ENCODE data around the gene RHOT2.
"Not testable (repeated sequence)": the region's sequence is repeated elsewhere in the genome, so short reads cannot be mapped to it uniquely, and the experiment has no call there.

Gene RHOT2

DNA sequence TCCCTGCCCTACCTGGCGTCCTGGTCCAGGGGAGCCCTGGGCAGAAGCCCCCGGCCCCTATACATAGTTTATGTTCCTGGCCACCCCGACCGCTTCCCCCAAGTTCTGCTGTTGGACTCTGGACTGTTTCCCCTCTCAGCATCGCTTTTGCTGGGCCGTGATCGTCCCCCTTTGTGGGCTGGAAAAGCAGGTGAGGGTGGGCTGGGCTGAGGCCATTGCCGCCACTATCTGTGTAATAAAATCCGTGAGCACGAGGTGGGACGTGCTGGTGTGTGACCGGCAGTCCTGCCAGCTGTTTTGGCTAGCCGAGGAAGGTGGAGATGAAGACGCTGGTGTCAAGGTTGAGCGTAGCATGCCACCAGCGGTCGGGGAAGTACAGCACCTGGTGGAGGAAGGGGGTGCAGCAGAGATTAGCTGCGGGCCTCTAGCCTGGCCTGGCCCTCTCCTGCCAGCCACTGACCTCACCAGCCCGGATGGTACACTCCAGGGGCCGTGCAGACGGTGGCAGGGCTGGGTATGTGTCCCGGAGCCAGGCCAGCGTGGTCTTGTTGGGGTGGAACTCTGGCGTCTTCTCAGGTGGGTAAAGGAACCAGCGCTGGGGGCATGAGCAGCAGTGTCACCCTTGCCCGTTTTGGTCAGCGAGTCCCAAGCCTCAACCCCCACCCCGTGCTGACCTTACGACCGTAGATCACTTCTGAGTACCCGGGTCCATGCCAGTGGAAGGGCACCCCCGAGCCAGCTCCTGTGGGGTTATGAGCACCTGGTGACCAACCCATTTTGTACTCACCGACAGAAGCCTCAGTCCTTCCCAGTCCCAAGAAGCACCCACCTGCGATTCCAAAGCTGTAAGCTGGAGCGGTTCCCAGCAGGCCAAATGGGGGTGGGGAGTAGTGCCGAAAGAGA is 14.8 kb downstream of the RHOT2 start:
- DNase-seq: no peak

DNA sequence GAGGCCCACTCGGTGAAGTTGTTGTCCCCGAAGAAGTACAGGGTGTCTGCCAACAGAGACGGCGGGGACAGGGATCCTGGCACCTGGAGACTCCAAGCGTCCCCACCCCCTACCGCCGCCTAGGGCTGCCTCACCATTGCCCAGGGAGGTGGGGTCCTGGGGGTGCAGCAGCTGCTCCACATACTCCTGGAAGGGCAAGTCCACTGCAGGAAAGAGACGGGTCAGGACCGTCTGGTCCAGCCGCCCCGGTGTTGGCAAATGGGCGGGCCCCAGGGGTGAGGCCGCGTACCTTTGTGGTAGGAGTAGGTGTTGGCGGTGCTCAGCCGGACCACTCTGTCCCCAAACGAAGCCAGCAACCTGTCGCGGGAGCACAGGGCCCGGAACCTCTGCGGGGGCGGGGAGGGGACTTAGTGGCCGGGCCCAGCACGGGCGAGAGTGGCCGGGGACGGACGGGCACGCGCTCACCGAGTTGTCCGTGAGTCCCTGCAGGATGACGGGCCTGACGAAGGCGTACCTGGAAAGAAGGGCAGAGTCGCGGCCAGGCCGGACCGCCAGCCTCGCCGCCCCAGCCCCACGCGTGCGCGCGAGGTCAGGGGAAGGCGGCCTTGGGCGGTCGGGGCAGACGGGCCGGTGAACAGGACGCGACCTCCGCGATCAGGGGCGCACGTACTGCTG is 15.6 kb downstream of the RHOT2 start:
- no peak for DNase-seq

DNA sequence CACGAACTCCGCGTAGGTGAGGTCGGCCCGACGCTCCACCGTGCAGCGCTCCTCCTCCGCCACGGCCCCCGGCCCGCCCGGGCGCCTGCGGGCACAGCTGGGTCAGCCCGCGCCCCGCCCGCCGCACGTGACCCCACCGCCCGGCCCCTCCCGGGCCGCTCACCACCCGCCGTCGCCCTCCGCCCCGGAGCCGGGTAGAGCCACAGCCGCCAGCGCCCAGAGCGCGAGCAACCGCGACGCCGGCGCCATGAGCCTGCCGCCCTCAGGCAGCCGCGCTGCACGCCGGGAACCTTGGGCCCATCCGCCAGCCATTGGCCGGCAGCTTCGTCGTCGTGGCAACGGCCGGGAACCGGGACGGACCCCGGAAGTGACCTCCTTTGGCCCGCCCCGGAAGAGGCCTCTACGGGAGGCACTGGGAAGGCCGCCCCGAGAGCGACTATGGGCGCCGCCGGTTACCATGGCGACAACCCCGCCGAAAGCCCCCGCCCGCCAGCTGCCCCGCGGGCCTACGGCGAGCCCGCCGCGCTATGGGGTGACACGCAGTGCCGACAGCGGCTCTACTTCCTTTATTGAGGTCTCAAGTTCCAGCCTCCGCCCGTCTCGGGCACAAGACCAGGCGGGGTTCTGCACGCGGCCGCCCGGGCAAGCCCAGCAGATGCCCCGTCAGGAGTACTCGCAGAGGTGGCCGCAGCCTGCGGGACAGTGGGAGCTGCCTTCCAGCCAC is 16.3 kb downstream of the RHOT2 start, which contains the start of gene JMJD8:
TSS of gene JMJD8 (minus strand) at position 264 of the 724 bp plus-strand sequence. CDS start at position 249, 15 bp downstream.
- DNase-seq: peak; percentile 96 to 97

- no peak for DNase-seq
Measured at GRCh38 chr16:684961-685696, 17.2 kb downstream of the RHOT2 start.

- peak; percentile 19 to 38 for DNase-seq
Measured at GRCh38 chr16:685967-686366, 18.0 kb downstream of the RHOT2 start.

- no peak for DNase-seq
Measured at GRCh38 chr16:686459-687260, 18.7 kb downstream of the RHOT2 start.

- no peak for DNase-seq
Measured at GRCh38 chr16:687499-687898, 19.6 kb downstream of the RHOT2 start.

DNA sequence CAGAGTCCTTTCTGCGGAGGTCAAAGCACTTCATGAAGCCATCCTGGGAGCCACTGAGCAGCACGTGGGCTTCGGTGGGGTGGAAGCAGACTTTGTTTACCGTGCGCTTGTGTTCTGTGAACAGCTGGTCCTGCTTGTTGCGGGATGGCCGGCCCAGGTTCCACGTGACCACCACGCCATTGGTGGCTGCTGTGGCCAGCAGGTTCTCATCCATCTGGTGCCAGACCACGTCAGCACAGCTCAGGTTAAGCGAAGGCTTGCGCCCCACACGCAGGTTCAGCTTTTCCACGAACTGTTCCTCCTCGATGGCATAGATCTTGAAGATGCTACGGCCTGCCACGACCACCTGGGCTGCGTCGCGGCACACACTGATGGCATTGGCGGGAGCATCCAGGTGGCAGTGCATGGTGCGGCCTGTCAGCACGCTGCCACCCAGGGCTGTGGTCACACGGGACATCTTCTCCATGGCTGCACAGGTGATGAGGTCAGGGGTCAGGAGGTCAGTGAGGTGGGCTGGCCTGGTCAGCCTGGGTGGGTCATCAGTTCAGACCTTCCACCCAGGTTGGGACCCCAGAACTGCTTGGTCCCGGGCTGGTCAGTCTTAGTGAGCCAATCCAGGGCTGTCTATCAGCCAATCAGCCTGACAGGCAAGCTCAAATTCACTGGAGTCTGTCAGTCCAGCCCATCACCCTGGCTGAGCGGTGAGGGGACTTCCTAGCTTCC is 21.4 kb downstream of the RHOT2 start:
- no peak for DNase-seq

DNA sequence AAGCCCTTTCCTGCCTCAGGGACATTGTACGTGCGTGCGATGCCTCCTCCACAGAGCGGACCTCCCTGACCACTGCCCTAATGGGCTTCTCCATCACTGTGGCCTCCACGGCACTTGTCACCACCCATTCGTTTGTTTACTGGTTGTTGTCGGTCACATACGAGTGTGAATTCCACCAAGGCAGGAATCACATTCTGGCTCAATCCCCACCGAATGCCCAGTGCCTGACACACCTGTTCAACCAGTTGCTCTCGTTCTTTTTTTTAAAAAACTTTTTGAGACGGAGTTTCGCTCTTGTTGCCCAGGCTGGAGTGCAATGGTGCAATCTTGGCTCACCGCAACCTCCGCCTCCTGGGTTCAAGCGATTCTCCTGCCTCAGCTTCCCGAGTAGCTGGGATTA is 23.3 kb downstream of the RHOT2 start:
- not testable (repeated sequence) for DNase-seq

GRCh38 chr16:692356-693108 is 24.6 kb downstream of the RHOT2 start:
- no peak for DNase-seq

DNA sequence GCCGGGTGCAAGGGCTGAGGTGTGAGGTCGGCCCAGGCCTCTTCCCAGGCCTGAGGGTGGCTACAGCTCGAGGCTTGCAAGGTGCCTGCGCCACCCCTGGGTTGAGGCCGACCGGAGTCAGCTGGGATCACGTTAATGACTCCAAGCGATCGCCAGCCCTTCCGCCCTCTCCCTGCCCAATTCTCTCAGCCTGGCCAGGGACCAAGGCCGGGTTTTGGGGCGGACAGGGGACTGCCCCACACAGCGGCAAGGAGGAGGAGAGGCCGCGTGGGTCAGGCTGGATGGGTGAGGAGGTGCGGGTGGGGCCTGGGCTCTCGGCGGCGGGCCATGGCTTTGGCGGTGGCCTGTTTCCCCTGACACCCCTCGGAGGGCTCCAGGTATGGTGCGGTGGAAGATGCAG is 25.4 kb downstream of the RHOT2 start:
- DNase-seq: no peak

DNA sequence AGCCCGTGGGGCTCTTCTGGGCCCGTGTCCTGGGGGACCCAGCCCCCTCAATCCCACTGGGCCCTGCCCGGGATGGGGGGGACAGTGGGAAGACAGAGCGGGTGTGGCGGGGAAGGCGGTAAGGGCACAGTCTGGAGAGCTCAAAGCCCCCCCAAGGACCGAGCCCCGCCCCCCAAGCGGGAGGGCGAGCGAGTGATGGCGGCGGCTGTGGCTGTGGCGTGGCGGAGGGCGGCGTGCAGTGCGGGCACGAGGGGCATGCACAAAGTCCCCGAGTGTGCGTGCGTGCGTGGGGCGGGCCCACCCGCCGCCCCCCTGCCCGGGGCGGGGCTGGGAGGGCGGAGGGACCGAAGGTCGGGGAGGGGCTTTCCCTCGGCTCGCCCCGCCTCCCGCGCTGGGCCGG is 25.8 kb downstream of the RHOT2 start:
- DNase-seq: no peak

- no peak for DNase-seq
Measured at GRCh38 chr16:694187-694862, 26.4 kb downstream of the RHOT2 start.

DNA sequence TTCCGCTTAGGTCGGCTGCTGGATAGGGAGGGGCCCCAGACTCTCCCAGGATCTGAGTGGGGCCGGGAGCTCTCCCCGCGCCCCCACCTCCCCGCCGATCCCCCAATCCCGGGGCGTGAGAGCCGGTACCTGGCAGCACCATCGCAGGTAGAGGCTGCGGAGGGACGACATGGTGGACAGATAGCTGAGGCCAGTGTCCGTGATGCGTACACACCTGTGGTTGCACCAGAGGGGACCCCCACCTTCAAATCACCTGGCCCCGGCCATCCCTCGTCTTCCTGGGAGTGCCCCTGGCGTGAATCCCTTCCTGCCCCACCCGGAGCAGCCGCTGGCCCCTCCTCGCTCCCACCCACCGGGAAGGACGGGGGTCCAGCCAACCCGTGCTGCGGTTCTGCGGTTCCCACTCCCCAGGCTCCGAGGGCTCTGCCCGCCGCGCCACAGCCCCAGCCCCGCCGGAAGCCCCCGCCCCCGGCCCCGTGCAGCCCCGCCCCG is 27.0 kb downstream of the RHOT2 start:
- no peak for DNase-seq

GRCh38 chr16:695355-696089 is 27.6 kb downstream of the RHOT2 start:
- peak in 1 of 2 donors; percentile 21 for DNase-seq

DNA sequence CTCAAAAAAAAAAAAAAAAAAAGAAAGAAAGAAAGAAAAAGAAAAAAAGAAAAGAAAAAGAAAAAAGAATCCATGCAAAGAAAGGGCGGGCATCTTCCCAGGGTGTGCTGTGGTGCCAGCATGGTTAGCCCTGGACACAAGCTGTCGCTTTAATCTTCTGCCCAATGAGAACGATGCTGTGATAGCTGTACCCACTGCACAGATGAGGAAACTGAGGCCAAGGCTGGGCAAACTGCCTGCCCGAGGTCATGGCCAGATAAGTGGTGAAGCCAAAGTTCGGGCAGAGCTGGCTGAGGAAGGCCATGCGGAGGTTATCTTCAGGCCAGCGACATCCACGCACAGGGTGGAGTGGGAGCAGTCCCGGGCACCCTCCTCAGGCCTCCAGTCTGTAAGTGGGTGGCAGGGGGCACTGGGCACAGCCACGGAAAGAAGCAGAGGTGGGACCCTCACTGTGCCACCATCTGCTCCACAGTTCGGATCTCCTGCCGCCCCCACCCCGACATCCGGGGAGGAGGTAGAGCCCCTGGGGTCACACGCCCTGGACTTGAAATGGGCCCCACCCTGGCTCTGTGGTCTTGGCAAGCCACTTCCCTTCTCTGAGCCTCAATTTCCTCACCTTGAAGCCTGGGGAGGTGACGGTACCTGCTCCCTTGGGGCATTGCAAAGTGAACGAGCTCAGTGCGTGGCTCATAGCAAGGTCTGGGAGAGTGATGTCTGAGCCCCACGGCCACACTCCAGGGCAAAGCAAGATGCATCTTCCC is 31.2 kb downstream of the RHOT2 start:
- DNase-seq: no peak

- DNase-seq: no peak
Measured at GRCh38 chr16:700684-701584, 33.0 kb downstream of the RHOT2 start.
